Gastroesophageal sphincter (tissue), 2 donors: ENCODE measurements around the gene NEK4.

Experiments used
- POLR2A ChIP-seq, 2 donors: fragments of 450-650 bp; IDR thresholded peaks; one replicate each; pipeline ENCODE4 v1.6.1; 2017; ENCODE audit warnings: antibody characterized with exemption in 2 of 2, mild to moderate bottlenecking in 2 of 2, moderate library complexity in 1 of 2
- POLR2AphosphoS5 ChIP-seq: sonication (generic); formaldehyde crosslinking; IDR thresholded peaks from one replicate; pipeline ENCODE4 v1.6.1; 2017; ENCODE audit warnings: antibody characterized with exemption

DNA sequence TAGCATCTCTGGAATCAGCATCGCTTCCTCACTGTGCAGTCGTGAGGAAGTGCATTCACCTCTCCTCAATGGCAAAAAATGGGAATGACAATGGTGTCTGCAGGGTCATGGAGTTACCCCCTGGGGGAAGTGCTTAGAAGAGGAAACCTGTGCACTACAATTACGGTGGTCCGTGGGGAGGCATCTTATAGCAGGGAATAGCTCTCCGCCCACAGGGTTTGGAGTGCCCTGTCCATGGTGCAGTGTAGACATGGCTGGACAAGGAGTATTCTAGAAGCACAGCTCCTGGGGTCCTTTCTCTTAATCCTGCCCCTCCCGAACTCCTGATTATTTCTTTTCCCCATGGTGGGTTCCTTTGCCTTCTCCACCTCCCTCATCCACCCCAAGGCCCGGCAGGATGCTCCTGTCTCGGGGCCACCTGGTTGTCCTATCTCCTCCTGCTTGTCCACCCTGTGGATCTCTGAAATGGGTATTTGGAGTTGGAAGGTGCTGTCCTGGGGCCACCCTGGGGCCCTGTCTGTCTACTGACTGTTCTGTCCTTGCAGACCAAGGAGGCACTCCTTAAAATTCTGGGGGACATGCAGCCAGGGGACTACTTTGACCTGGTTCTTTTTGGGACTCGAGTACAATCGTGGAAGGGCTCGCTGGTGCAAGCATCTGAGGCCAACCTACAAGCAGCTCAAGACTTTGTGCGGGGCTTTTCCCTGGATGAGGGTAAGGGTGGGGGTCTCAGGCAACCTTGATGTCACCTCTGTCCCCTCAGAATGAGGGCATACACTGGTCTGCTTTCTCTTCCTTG lies 11.9 kb upstream of the NEK4 start:
- TF ChIP-seq POLR2AphosphoS5 (no peak), POLR2A (IDR thresholded peaks at IDR 0.05) (no peak)
